KMS-11 (cell line): ENCODE measurements around the gene MMP7.

ENCODE experiments used
- H2AFZ ChIP-seq: fragments of 200-600 bp; sonication (generic); 2 replicates; pipeline ENCODE4 v1.6.1; 2016; ENCODE audit warnings: antibody characterized with exemption, mixed run types, low read depth
- H3K27ac ChIP-seq: fragments of 200-600 bp; sonication (generic); 2 replicates; pipeline ENCODE4 v1.6.1; 2016; ENCODE audit warnings: mild to moderate bottlenecking, mixed run types
- H3K27me3 ChIP-seq: fragments of 200-600 bp; sonication (generic); 2 replicates; pipeline ENCODE4 v1.6.1; 2017; ENCODE audit warnings: mild to moderate bottlenecking, low read depth, mixed run types, moderate library complexity; ENCODE audit not compliant: insufficient read depth
- H3K36me3 ChIP-seq: fragments of 200-600 bp; sonication (generic); 2 replicates; pipeline ENCODE4 v1.6.1; 2017; ENCODE audit warnings: mild to moderate bottlenecking, mixed run types; ENCODE audit not compliant: insufficient read depth
- H3K4me1 ChIP-seq: fragments of 200-600 bp; sonication (generic); 2 replicates; pipeline ENCODE4 v1.6.1; 2016; ENCODE audit warnings: mild to moderate bottlenecking, low read depth, mixed run types; ENCODE audit not compliant: poor library complexity, severe bottlenecking
- H3K4me2 ChIP-seq: fragments of 200-600 bp; sonication (generic); 2 replicates; pipeline ENCODE4 v1.7.0; 2016; ENCODE audit warnings: mild to moderate bottlenecking, mixed run types
- H3K4me3 ChIP-seq: fragments of 200-600 bp; sonication (generic); IDR thresholded peaks from 2 replicates; pipeline ENCODE4 v1.6.1; 2017; ENCODE audit warnings: low read depth, low read length, mixed read lengths; ENCODE audit not compliant: insufficient read depth
- H3K79me2 ChIP-seq: fragments of 200-600 bp; sonication (generic); 2 replicates; pipeline ENCODE4 v1.6.1; 2016; ENCODE audit warnings: low read depth, mixed run types; ENCODE audit not compliant: insufficient read depth
- H3K9ac ChIP-seq: fragments of 200-600 bp; sonication (generic); 2 replicates; pipeline ENCODE4 v1.6.1; 2016; ENCODE audit warnings: mild to moderate bottlenecking, mixed run types
- H4K20me1 ChIP-seq: fragments of 200-600 bp; sonication (generic); 2 replicates; pipeline ENCODE4 v1.6.1; 2016; ENCODE audit warnings: mild to moderate bottlenecking, mixed run types; ENCODE audit not compliant: insufficient read depth
- CTCF ChIP-seq: fragments of 200-600 bp; sonication (generic); conservative IDR thresholded peaks from 2 replicates; pipeline ENCODE4 v1.6.1; 2017; ENCODE audit warnings: low read depth, mild to moderate bottlenecking, antibody characterized with exemption, low read length, moderate library complexity, mixed read lengths

The MMP7 gene

GRCh38 chr11:102523887-102524286 is 6.7 kb downstream of the MMP7 start:
- H3K4me2 ChIP-seq: no peak overlapping the region
- no peak overlapping the region for H2AFZ ChIP-seq
- no peak overlapping the region for H3K27ac ChIP-seq
- no peak overlapping the region for H3K4me3 ChIP-seq
- H3K36me3 ChIP-seq: no peaks in the 10 kb centered on the region
- TF ChIP-seq CTCF: no peak
- H3K27me3 ChIP-seq: no peaks in the 10 kb centered on the region
- H3K79me2 ChIP-seq: no peaks in the 10 kb centered on the region
- H4K20me1 ChIP-seq: no peaks in the 10 kb centered on the region
- peaks cover 11% of the 10 kb centered on the region for H3K4me1 ChIP-seq
- H3K9ac ChIP-seq: no peak overlapping the region

- H3K27ac ChIP-seq: no peak overlapping the region
- no peaks in the 10 kb centered on the region for H3K36me3 ChIP-seq
- no peak overlapping the region for H2AFZ ChIP-seq
- no peak for TF ChIP-seq CTCF
- no peak overlapping the region for H3K4me2 ChIP-seq
- H4K20me1 ChIP-seq: no peaks in the 10 kb centered on the region
- H3K27me3 ChIP-seq: no peaks in the 10 kb centered on the region
- no peak overlapping the region for H3K4me3 ChIP-seq
- no peak overlapping the region for H3K9ac ChIP-seq
- H3K4me1 ChIP-seq: peaks cover 11% of the 10 kb centered on the region
- H3K79me2 ChIP-seq: no peaks in the 10 kb centered on the region
These were observed 7.4 kb downstream of the MMP7 start for GRCh38 chr11:102523189-102523570.

- Histone ChIP-seq H3K36me3 (no peaks in the 10 kb centered on the region), H3K4me3 (no peak overlapping the region), H2AFZ (no peak overlapping the region), H3K27ac (no peak overlapping the region), H4K20me1 (no peaks in the 10 kb centered on the region), H3K9ac (no peak overlapping the region), H3K79me2 (no peaks in the 10 kb centered on the region), H3K4me1 (peaks cover 11% of the 10 kb centered on the region), H3K4me2 (no peak overlapping the region), H3K27me3 (no peaks in the 10 kb centered on the region)
- TF ChIP-seq CTCF: no peak
These were observed 8.0 kb downstream of the MMP7 start for GRCh38 chr11:102522312-102523188.

GRCh38 chr11:102521121-102521520 is 9.4 kb downstream of the MMP7 start:
- no peak overlapping the region for H3K4me2 ChIP-seq
- H3K9ac ChIP-seq: no peak overlapping the region
- no peak overlapping the region for H2AFZ ChIP-seq
- no peaks in the 10 kb centered on the region for H3K79me2 ChIP-seq
- H3K4me1 ChIP-seq: peaks cover 11% of the 10 kb centered on the region
- no peaks in the 10 kb centered on the region for H3K27me3 ChIP-seq
- H3K27ac ChIP-seq: no peak overlapping the region
- no peaks in the 10 kb centered on the region for H3K36me3 ChIP-seq
- H4K20me1 ChIP-seq: no peaks in the 10 kb centered on the region
- no peak overlapping the region for H3K4me3 ChIP-seq
- TF ChIP-seq CTCF: no peak
